CD4-positive, alpha-beta memory T cell (primary cell): ENCODE results near the gene GATAD2B. TPM values are rescaled to one million over a fixed set of nuclear protein-coding genes. Genes with fewer than 3 reads are reported as not detected.
A peak's percentile ranks its signal among the peaks of the same experiment; 100 is the strongest.

Source experiments
- CTCF ChIA-PET: fragments of 350-600 bp; sonication (Branson Sonifier 250); formaldehyde crosslinking; loops from one replicate; lab custom pipeline; 2021; ENCODE audit warnings: inconsistent platforms; ENCODE audit not compliant: partially characterized antibody; lab: Charles Lee
- POLR2A ChIA-PET: fragments of 350-600 bp; sonication (Branson Sonifier 250); formaldehyde crosslinking; loops from one replicate; lab custom pipeline; 2021; ENCODE audit not compliant: partially characterized antibody; lab: Charles Lee
- DNase-seq, 5 donors: peaks; one replicate each; pipeline versions ENCODE4 v3.0.0 to v3.0.0-alpha.2; 2020 to 2022; ENCODE audit warnings: mixed read lengths in 1 of 5
- H3K27ac ChIP-seq: one replicate; pipeline ENCODE4 v1.7.0; 2013; ENCODE audit warnings: low read depth, low read length
- H3K27me3 ChIP-seq: 2 replicates; pipeline ENCODE4 v1.7.0; 2013; ENCODE audit warnings: mild to moderate bottlenecking, low read length, moderate library complexity; ENCODE audit not compliant: insufficient read depth
- H3K36me3 ChIP-seq: 2 replicates; pipeline ENCODE4 v1.7.0; 2013; ENCODE audit warnings: mild to moderate bottlenecking, low read length, moderate library complexity; ENCODE audit not compliant: insufficient read depth
- H3K4me1 ChIP-seq: 2 replicates; pipeline ENCODE4 v1.7.0; 2013; ENCODE audit warnings: mild to moderate bottlenecking, low read length, moderate library complexity; ENCODE audit not compliant: insufficient read depth
- H3K4me3 ChIP-seq, 2 donors: one replicate each; pipeline ENCODE4 v1.7.0; 2013; ENCODE audit warnings: low read length in 2 of 2, mild to moderate bottlenecking in 1 of 2
- H3K9me3 ChIP-seq, 2 donors: one replicate each; pipeline ENCODE4 v1.7.0; 2013; ENCODE audit warnings: low read length in 2 of 2, control low read depth in 1 of 2; ENCODE audit not compliant: control insufficient read depth in 1 of 2
- H3K27ac Mint-ChIP-seq, 7 donors: one replicate each; pipeline ENCODE4 v1.8.0; 2020 to 2021; ENCODE audit warnings: mixed read lengths in 7 of 7, mild to moderate bottlenecking in 6 of 7, inconsistent platforms in 3 of 7, moderate library complexity in 3 of 7
- H3K27me3 Mint-ChIP-seq, 2 donors: one replicate each; pipeline ENCODE4 v1.8.0; 2020 to 2021; ENCODE audit warnings: mixed read lengths in 2 of 2
- H3K36me3 Mint-ChIP-seq, 2 donors: one replicate each; pipeline ENCODE4 v1.8.0; 2020 to 2021; ENCODE audit warnings: mixed read lengths in 2 of 2, inconsistent platforms in 1 of 2, mild to moderate bottlenecking in 1 of 2
- H3K4me1 Mint-ChIP-seq, 4 donors: one replicate each; pipeline ENCODE4 v1.8.0; 2020 to 2021; ENCODE audit warnings: mixed read lengths in 4 of 4, mild to moderate bottlenecking in 1 of 4
- H3K4me3 Mint-ChIP-seq, 8 donors: one replicate each; pipeline ENCODE4 v1.8.0; 2020 to 2021; ENCODE audit warnings: mixed read lengths in 8 of 8, mild to moderate bottlenecking in 7 of 8, moderate library complexity in 6 of 8, inconsistent platforms in 3 of 8
- H3K9me3 Mint-ChIP-seq, 8 donors: one replicate each; pipeline ENCODE4 v1.8.0; 2020 to 2021; ENCODE audit warnings: mixed read lengths in 8 of 8, mild to moderate bottlenecking in 5 of 8, inconsistent platforms in 3 of 8, moderate library complexity in 1 of 8
- intact Hi-C: fragments of 100-400 bp; cut with micrococcal nuclease; formaldehyde crosslinking; loops from one replicate; pipeline ENCODE4 v1.15.1; 2023
- polyA plus RNA-seq, 2 donors: library from polyadenylated mRNA; unstranded; fragments of 300-500 nt; fragmentation: Illumina TruSeq; gene quantifications; one replicate each; pipeline ENCODE4 v1.2.3, GENCODE V29; 2021
- total RNA-seq, 2 experiments: library from RNA; stranded (reverse); gene quantifications; one replicate each; pipeline ENCODE4 v1.2.3, GENCODE V29; 2021

The GATAD2B gene
- total and polyA plus RNA-seq, 4 experiments from 2014 or later: 1.8 to 104 (median 51.3) TPM

DNA sequence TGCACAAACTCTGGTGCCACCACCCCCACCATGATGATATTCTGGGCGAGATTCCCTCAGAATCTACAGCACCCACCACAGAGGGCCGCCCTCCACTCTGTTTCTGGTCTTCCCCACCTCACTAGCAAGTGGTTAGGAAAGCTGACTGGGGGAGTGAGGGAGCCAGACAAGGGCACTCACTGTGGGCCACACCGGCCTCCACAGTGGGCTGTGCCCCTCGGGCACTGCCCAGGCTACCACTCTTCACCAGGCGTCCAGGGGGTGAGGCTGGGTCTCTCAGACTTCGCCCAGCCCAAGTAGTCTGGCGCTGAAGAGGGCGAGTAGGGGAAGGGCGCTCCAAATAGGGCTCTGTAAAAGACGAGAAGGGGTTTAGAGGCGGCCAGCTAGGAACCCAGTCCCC lies 11.2 kb upstream of the GATAD2B start:
- DNase-seq: no peak
- Mint-ChIP-seq H3K4me1 (peaks cover 0 to 1% (median under 1%) of the 10 kb centered on the region in 4 donors), H3K36me3 (peaks cover 33 to 70% of the 10 kb centered on the region in 2 donors), H3K4me3 (no peak overlapping the region), H3K27ac (no peak overlapping the region), H3K27me3 (no peaks in the 10 kb centered on the region), H3K9me3 (no peaks in the 10 kb centered on the region)
- Histone ChIP-seq H3K36me3 (peaks cover 63% of the 10 kb centered on the region), H3K27ac (no peak overlapping the region), H3K4me1 (no peaks in the 10 kb centered on the region), H3K4me3 (no peak overlapping the region), H3K27me3 (no peaks in the 10 kb centered on the region), H3K9me3 (no peaks in the 10 kb centered on the region)
- intact Hi-C loops: no loop called here
- POLR2A ChIA-PET: interaction anchor here (0.6 to 1.8 kb wide), 3 partner anchors 11 to 19 kb away, joined by 5 to 6 read pairs (median 6); partner anchors contain the start of genes DENND4B and GATAD2B
- CTCF ChIA-PET: interaction anchor here (0.9 to 1.4 kb wide), 2 partner anchors 11 to 13 kb away, joined by 3 to 6 read pairs; partner anchors contain the start of genes DENND4B and GATAD2B

DNA sequence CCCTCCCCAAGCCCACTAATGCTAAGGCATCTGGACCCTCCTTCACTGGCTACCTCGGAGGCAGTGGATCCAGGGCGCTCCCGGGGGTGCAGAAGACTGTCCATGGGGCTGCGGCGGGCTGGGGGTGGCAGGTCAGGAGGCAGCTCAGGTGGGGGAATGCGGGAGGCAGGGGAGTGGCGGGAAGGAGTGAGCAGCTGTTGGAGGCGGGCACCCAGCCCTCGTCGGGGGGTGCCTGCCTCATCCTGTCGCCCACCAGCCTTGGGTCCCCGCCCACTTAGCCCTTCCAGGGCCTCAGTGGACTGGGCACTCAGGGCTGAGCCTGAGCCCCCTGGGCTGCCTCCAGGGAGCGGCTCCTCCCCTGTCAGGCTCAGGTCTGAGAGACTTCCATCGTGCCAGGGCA lies 10.7 kb upstream of the GATAD2B start:
- H3K36me3 Mint-ChIP-seq: peaks cover 33 to 68% of the 10 kb centered on the region in 2 donors
- no peak overlapping the region for H3K4me3 Mint-ChIP-seq

GRCh38 chr1:153932156-153933131 lies 9.7 kb upstream of the GATAD2B start:
- POLR2A ChIA-PET: interaction anchor here (1.8 to 16.4 kb wide), 2 partner anchors 9 to 11 kb away, joined by 6 to 298 read pairs; partner anchors contain the start of genes DENND4B and GATAD2B
- no peaks in the 10 kb centered on the region for H3K27me3 Mint-ChIP-seq
- H3K27me3 ChIP-seq: no peaks in the 10 kb centered on the region
- H3K36me3 ChIP-seq: peaks cover 55% of the 10 kb centered on the region
- peaks cover 29 to 64% of the 10 kb centered on the region in 2 donors for H3K36me3 Mint-ChIP-seq
- peak overlapping the region in 2 of 7 donors; percentile 35 to 64 for H3K27ac Mint-ChIP-seq
- H3K9me3 ChIP-seq: no peaks in the 10 kb centered on the region
- H3K4me1 ChIP-seq: no peaks in the 10 kb centered on the region
- H3K4me3 Mint-ChIP-seq: no peak overlapping the region
- intact Hi-C loops: no loop called here
- H3K27ac ChIP-seq: no peak overlapping the region
- H3K9me3 Mint-ChIP-seq: no peaks in the 10 kb centered on the region
- no peak for DNase-seq
- CTCF ChIA-PET: no interaction called here
- peaks cover 0 to 10% (median 4%) of the 10 kb centered on the region in 4 donors for H3K4me1 Mint-ChIP-seq
- H3K4me3 ChIP-seq: no peak overlapping the region

More for the DNA sequence above, 10.7 kb upstream of the GATAD2B start:
- CTCF ChIA-PET: no interaction called here
- Histone ChIP-seq H3K4me3 (no peak overlapping the region), H3K27ac (no peak overlapping the region), H3K36me3 (peaks cover 60% of the 10 kb centered on the region), H3K9me3 (no peaks in the 10 kb centered on the region), H3K4me1 (no peaks in the 10 kb centered on the region), H3K27me3 (no peaks in the 10 kb centered on the region)
- Mint-ChIP-seq H3K27ac (peak overlapping the region in 1 of 7 donors; percentile 30), H3K9me3 (no peaks in the 10 kb centered on the region), H3K4me1 (peaks cover 0 to 6% (median 0%) of the 10 kb centered on the region in 4 donors), H3K27me3 (no peaks in the 10 kb centered on the region)
- POLR2A ChIA-PET: interaction anchor here (1.8 to 16.4 kb wide), 2 partner anchors 10 kb away, joined by 6 to 298 read pairs; partner anchors contain the start of genes DENND4B and GATAD2B
- no peak for DNase-seq
- intact Hi-C loops: no loop called here

DNA sequence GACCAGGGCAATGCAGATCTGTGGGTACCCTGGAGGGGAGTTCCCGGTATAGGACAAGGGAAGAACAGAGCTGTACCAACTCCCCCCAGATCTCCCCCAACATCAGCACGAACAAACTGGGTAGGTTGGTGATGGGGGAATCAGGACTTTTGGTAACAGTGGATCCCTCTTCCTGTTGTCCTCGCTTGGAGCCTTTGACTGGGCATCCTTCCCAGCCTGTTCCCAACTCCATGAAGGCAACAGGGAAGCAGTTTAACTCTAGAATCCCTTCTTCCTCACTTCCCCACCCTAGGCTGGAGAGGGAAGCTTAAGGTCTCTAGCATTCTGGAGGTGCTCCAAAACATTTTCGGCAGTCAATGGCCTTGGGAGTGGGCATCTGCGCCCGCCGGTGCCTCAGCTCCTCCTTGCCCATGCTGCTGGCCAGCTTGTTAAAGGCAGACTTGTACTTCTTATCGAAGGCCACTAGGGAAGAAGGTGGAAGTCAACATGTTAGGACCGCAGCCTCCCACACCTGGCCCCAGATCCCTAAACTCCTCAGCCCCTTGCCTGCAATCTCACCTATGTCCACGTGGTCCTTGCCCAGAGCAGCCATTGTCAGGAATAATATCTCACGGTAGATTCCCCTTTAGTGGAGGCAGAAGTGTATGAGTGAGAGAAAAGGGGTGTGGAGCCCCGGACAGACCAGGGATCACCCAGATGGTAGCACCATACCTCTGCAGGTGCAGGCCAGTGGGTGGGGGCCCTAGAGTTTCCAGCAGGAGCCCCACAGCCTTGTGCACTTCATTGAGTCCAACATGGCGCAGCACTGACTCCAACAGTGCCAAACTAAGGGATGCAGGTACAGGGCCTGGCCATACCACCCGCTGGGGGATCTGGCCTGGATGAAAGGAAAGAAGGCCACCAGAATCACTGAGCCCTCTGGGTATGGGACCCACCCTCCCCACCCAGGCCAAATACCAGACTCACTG lies 7.5 kb upstream of the GATAD2B start:
- peaks cover 33% of the 10 kb centered on the region for H3K36me3 ChIP-seq
- no peaks in the 10 kb centered on the region for H3K27me3 Mint-ChIP-seq
- intact Hi-C loops: no loop called here
- H3K9me3 ChIP-seq: no peaks in the 10 kb centered on the region
- H3K27ac Mint-ChIP-seq: no peak overlapping the region
- H3K36me3 Mint-ChIP-seq: peaks cover 13 to 44% of the 10 kb centered on the region in 2 donors
- H3K4me3 Mint-ChIP-seq: no peak overlapping the region
- H3K27ac ChIP-seq: no peak overlapping the region
- no peak overlapping the region for H3K4me3 ChIP-seq
- ChIA-PET POLR2A (interaction anchor here (1.2 to 16.4 kb wide), 5 partner anchors 10 to 60 kb away, joined by 3 to 298 read pairs (median 9); partner anchors contain the start of genes DENND4B, JTB and RPS27), CTCF (interaction anchor here (1.9 kb wide), 1 partner anchor 16 kb away, joined by 11 read pairs; the partner anchor contains the start of gene DENND4B)
- no peak for DNase-seq
- H3K4me1 ChIP-seq: no peaks in the 10 kb centered on the region
- H3K9me3 Mint-ChIP-seq: no peaks in the 10 kb centered on the region
- H3K27me3 ChIP-seq: no peaks in the 10 kb centered on the region
- peaks cover 0 to 10% (median 5%) of the 10 kb centered on the region in 4 donors for H3K4me1 Mint-ChIP-seq

- ChIA-PET POLR2A (interaction anchor here (1.2 to 16.4 kb wide), 6 partner anchors 9 to 61 kb away, joined by 3 to 298 read pairs (median 8); partner anchors contain the start of genes DENND4B, JTB and RPS27), CTCF (interaction anchor here (1.9 kb wide), 1 partner anchor 17 kb away, joined by 11 read pairs; the partner anchor contains the start of gene DENND4B)
- H3K36me3 Mint-ChIP-seq: peaks cover 6 to 35% of the 10 kb centered on the region in 2 donors
- no peaks in the 10 kb centered on the region for H3K9me3 Mint-ChIP-seq
- Histone ChIP-seq H3K9me3 (no peaks in the 10 kb centered on the region), H3K36me3 (peaks cover 25% of the 10 kb centered on the region), H3K27ac (no peak overlapping the region), H3K27me3 (no peaks in the 10 kb centered on the region), H3K4me1 (peaks cover 1% of the 10 kb centered on the region), H3K4me3 (no peak overlapping the region)
- no peak overlapping the region for H3K4me3 Mint-ChIP-seq
- H3K27me3 Mint-ChIP-seq: no peaks in the 10 kb centered on the region
- peak overlapping the region in 3 of 7 donors; percentile 24 to 47 (median 44) for H3K27ac Mint-ChIP-seq
- DNase-seq: no peak
- intact Hi-C loops: no loop called here
- peaks cover 0 to 10% (median 6%) of the 10 kb centered on the region in 4 donors for H3K4me1 Mint-ChIP-seq
Measured at GRCh38 chr1:153929426-153929825, 6.7 kb upstream of the GATAD2B start.

DNA sequence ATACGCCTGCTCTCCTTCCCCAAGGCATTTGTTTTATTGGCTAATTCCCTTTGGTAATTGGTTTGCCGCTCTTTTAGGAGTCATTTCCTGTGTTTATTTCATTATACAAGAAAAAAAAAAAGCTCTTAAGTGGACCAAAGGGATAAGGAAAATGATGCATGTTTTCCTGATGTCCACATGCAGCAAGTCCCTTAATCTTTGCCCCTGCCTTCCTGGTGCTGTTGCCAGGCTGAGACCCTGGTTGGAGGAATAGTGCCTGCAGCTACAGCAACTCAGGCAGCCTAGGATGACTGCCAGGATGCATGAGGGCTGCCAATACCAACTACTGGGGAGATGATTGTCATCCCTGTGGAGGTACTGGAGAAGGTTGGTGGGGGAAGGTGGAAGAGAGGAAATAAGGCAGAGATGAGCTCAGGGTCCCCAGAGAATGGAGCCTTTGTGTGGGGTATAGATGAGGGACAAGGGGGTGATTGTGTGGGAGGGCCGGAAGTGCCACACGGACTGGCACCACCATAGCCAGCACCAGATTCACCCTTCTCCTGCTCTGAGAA lies 6.1 kb upstream of the GATAD2B start:
- H3K9me3 ChIP-seq: no peaks in the 10 kb centered on the region
- H3K27ac ChIP-seq: no peak overlapping the region
- no peak overlapping the region for H3K4me3 ChIP-seq
- Mint-ChIP-seq H3K36me3 (peaks cover 4 to 31% of the 10 kb centered on the region in 2 donors), H3K4me1 (peaks cover under 1 to 14% (median 9%) of the 10 kb centered on the region in 4 donors), H3K27me3 (no peaks in the 10 kb centered on the region), H3K9me3 (no peaks in the 10 kb centered on the region), H3K4me3 (no peak overlapping the region), H3K27ac (peak overlapping the region in 2 of 7 donors; percentile 24 to 25)
- intact Hi-C loops: no loop called here
- CTCF ChIA-PET: interaction anchor here (1.9 kb wide), 1 partner anchor 17 kb away, joined by 11 read pairs; the partner anchor contains the start of gene DENND4B
- H3K36me3 ChIP-seq: peaks cover 20% of the 10 kb centered on the region
- POLR2A ChIA-PET: interaction anchor here (1.2 to 16.4 kb wide), 5 partner anchors 9 to 48 kb away, joined by 4 to 298 read pairs (median 9); partner anchors contain the start of genes DENND4B and JTB
- peaks cover 7% of the 10 kb centered on the region for H3K4me1 ChIP-seq
- no peaks in the 10 kb centered on the region for H3K27me3 ChIP-seq
- DNase-seq: no peak
